ENCODE results near the gene ATP6V1G1.

ATP6V1G1 gene

DNA sequence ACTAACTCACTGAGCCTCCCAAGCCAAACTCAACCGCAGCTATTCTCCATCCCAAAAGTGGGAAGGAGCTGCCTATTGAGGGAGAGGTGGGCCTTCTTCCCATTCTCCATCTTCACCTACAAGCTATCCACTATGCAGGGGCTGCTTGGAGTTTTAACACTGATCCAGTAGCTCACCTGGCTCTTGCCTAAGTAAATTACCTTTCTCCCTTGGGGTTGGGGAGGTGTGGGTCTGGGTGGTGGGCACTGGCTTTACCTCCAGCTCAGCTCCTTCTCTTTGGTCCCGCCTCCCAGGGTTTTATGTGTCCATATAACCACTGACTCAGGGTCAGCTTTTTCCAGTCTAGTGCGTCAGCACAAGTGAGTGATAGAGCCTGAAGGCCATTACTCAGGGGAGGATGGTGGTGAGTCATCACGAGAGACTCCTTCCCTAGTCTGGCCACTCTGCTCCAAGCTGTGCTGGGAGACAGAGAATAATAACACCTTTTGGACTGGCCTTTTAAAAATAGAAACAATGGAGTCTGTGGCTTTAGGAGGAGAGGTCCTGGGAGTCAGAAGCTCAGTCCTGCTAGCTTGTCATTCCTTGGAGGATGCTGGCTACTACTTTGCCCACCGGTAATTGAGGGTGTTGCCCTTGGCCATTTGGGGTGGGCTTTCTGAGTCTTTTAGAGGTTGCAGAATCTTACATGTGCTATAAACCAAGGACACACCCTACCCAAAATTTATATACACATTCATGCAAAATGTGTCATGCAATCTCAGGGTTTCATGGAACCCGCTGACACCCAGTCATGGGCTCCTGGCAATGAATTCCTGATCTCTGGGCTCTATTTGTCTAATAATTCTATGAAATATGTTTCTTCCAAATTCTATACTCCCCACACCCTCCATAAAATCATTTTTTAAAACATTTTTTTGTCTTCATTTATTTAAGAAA lies 35.6 kb upstream of the ATP6V1G1 start:
- in situ Hi-C loops (cut with MboI; ENCODE audit: low sequenced_read_pairs, unreplicated experiment): no loop called here
- TF ChIP-seq, protein P1, sequence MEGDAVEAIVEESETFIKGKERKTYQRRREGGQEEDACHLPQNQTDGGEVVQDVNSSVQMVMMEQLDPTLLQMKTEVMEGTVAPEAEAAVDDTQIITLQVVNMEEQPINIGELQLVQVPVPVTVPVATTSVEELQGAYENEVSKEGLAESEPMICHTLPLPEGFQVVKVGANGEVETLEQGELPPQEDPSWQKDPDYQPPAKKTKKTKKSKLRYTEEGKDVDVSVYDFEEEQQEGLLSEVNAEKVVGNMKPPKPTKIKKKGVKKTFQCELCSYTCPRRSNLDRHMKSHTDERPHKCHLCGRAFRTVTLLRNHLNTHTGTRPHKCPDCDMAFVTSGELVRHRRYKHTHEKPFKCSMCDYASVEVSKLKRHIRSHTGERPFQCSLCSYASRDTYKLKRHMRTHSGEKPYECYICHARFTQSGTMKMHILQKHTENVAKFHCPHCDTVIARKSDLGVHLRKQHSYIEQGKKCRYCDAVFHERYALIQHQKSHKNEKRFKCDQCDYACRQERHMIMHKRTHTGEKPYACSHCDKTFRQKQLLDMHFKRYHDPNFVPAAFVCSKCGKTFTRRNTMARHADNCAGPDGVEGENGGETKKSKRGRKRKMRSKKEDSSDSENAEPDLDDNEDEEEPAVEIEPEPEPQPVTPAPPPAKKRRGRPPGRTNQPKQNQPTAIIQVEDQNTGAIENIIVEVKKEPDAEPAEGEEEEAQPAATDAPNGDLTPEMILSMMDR (IDR thresholded peaks at IDR 0.05; ENCODE audit: borderline replicate concordance, control extremely low read depth, extremely low read depth, insufficient read depth, missing control alignments): no peak
- no peak for DNase-seq (ENCODE audit: low spot score)

DNA sequence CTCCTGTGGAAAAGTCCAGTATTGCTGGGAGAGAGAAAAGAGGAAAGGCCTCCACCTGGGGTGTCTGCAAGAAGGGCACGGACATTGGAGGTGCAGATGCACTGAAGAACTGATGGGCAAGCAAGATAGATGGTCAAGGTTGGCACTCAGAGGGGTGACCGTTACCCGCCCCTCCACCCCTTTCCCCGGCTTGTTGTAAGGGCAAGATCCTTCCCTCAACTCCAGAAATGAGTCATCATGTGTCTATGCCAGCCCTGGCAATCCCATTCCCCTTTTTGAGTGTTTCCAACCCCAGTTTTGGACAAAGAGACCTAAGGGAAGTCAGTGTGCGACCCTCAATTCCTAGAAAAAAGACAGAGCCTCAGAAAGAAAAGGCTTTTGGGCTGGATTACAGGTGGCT lies 34.9 kb upstream of the ATP6V1G1 start:
- TF ChIP-seq, protein P1 (IDR thresholded peaks at IDR 0.05; ENCODE audit: borderline replicate concordance, control extremely low read depth, extremely low read depth, insufficient read depth, missing control alignments): no peak
- in situ Hi-C loops (cut with MboI; ENCODE audit: low sequenced_read_pairs, unreplicated experiment): no loop called here
- no peak for DNase-seq (ENCODE audit: low spot score)

DNA sequence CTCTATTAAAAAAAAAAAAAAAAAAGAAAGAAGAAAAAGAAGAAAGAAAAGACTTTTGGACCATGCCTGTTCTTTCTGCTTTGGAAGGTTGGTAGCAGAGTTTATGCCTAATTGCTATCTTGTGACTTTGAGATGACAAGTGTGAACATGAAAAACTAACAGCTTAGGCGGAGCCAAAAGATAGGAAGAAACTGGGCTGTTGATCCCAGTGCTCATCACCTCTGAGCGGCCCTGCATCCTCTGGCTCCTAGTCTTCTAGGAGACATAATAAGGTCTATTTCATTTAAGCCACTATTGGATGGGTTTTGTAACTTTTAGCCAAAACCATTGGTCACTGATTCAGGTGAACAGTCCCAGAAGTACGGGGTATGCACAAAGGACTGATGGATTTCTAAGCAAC lies 34.4 kb upstream of the ATP6V1G1 start:
- TF ChIP-seq, protein P1 (IDR thresholded peaks at IDR 0.05; ENCODE audit: borderline replicate concordance, control extremely low read depth, extremely low read depth, insufficient read depth, missing control alignments): no peak
- in situ Hi-C loops (cut with MboI; ENCODE audit: low sequenced_read_pairs, unreplicated experiment): no loop called here
- DNase-seq (ENCODE audit: low spot score): no peak

DNA sequence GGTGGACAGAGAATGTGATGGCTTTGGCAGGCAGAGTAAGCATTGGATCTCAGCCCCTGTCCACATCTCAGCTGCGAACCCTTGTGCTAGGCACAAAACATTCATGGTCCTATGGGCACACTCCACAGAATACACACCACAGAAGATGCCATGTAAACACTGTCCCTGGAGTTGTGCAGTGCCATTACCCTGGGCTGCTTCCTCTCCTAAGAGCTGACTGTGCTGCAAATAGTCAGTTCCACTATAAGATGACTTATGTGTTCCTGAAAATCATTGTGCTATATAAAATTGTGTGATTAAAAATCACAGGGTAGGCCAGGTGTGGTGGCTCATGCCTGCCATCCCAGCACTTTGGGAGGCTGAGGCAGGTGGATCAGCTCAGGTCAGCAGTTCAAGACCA lies 31.9 kb upstream of the ATP6V1G1 start:
- in situ Hi-C loops (cut with MboI; ENCODE audit: low sequenced_read_pairs, unreplicated experiment): no loop called here
- DNase-seq (ENCODE audit: low spot score): no peak

DNA sequence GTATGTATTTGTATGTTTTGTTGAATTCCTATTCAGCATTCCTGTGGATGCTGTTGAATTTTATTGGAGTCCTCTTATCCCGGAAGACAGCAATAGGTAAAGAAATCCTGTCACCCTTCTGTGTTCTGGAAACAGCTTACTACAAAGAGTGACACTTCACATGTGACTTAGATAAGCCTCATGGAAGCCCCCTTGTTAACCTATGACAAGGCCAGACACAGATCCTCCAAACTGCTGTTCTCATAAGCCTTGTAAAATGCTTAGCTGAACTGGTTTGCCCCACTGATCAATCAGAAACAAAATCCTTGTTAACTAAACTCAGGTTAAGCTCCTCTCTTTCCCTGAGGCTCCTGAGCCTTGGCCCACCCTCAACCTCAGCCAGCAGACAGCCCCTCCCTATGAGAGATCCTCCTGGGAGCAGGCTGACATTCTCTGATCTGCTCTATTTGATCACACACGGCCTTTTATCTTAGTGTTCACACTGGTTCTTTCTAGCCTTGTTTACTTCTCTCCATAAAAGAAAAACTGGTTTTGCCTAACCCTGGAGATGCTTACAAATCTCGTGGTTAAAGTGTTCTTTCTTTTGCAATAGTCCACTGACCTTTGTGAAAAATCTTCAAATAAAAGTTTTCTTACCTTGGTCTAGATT lies 29.4 kb upstream of the ATP6V1G1 start:
- TF ChIP-seq, protein P1 (IDR thresholded peaks at IDR 0.05; ENCODE audit: borderline replicate concordance, control extremely low read depth, extremely low read depth, insufficient read depth, missing control alignments): no peak
- in situ Hi-C loops (cut with MboI; ENCODE audit: low sequenced_read_pairs, unreplicated experiment): no loop called here

More for the DNA sequence above, 31.9 kb upstream of the ATP6V1G1 start:
- TF ChIP-seq, protein P1 (IDR thresholded peaks at IDR 0.05; ENCODE audit: borderline replicate concordance, control extremely low read depth, extremely low read depth, insufficient read depth, missing control alignments): no peak

DNA sequence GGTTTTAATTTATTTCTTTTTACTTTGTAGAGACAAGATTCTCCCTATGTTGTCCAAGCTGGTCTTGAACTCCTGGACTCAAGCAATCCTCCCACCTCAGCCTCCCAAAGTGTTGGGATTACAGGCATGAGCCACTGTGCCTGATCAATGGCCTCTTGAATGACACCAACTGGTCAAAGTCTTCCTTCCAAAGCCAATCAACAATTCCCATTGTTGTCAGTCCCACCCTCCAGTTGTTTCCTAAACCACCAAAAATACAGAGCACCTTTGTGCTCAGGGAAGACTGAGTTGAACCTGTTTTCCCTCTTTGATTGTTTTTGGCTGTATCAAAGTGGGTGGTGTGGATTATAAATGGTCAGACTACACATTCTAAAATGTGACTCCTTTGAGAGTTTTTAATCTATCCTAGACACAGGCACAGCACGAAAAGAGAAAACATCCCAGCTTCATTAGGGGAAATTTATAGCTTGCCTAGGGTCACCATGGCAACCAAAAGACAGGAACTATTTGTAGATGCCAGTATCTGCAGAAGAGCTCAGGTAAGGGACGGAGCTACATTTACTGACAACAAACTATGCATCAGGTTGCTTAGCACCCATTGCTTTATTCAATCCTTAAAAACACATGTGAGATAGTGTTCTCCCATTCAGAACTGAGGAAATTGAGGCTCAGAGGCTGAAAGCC lies 27.6 kb upstream of the ATP6V1G1 start:
- TF ChIP-seq, protein P1 (IDR thresholded peaks at IDR 0.05; ENCODE audit: borderline replicate concordance, control extremely low read depth, extremely low read depth, insufficient read depth, missing control alignments): no peak
- in situ Hi-C loops (cut with MboI; ENCODE audit: low sequenced_read_pairs, unreplicated experiment): no loop called here
- DNase-seq (ENCODE audit: low spot score): no peak

More for the DNA sequence above, 29.4 kb upstream of the ATP6V1G1 start:
- no peak for DNase-seq (ENCODE audit: low spot score)

Data from GM13976 (cell line).